ENCODE data around the gene AP2S1. TPM values are rescaled to one million over a fixed set of nuclear protein-coding genes. Genes with fewer than 3 reads are reported as not detected.
"Not testable (repeated sequence)": the region's sequence is repeated elsewhere in the genome, so short reads cannot be mapped to it uniquely, and the experiment has no call there.

The AP2S1 gene
- total RNA-seq, 1 donor from 2014 or later: 120 TPM

GRCh38 chr19:46824890-46825730, 25.5 kb downstream of the AP2S1 start:
- Histone ChIP-seq H3K9me3 (no peaks in the 10 kb centered on the region), H3K27ac (peak overlapping the region; percentile 71), H3K36me3 (no peaks in the 10 kb centered on the region), H3K4me3 (peak overlapping the region; percentile 3), H3K4me1 (peaks cover 16% of the 10 kb centered on the region), H3K27me3 (ENCODE audit: low read depth) (no peaks in the 10 kb centered on the region)
- ATAC-seq (peak; percentile 65 to 67), DNase-seq (peak; percentile 69)
- TF ChIP-seq CTCF (IDR thresholded peaks at IDR 0.05): no peak
- intact Hi-C loops (cut with DNase I): no loop called here

- Histone ChIP-seq H3K27me3 (ENCODE audit: low read depth) (no peaks in the 10 kb centered on the region), H3K4me3 (no peak overlapping the region), H3K9me3 (no peaks in the 10 kb centered on the region), H3K27ac (no peak overlapping the region), H3K4me1 (peaks cover 16% of the 10 kb centered on the region), H3K36me3 (no peaks in the 10 kb centered on the region)
- no peak for TF ChIP-seq CTCF (IDR thresholded peaks at IDR 0.05)
- ATAC-seq (no peak), DNase-seq (no peak)
- intact Hi-C loops (cut with DNase I): no loop called here
These were observed 27.6 kb downstream of the AP2S1 start for GRCh38 chr19:46823049-46823448.

GRCh38 chr19:46822410-46822787, 28.2 kb downstream of the AP2S1 start:
- DNase-seq; intact Hi-C loops (cut with DNase I); H3K9me3 ChIP-seq; H3K4me3 ChIP-seq; H3K36me3 ChIP-seq; H3K27me3 ChIP-seq (ENCODE audit: low read depth): not testable (repeated sequence)
- H3K4me1 ChIP-seq: peaks cover 16% of the 10 kb centered on the region
- H3K27ac ChIP-seq: peak overlapping the region; percentile 58
- peak in 1 of 2 donors; percentile 58 for ATAC-seq

- intact Hi-C loops (cut with DNase I): no loop called here
- Histone ChIP-seq H3K27me3 (ENCODE audit: low read depth) (no peaks in the 10 kb centered on the region), H3K4me3 (no peak overlapping the region), H3K9me3 (no peaks in the 10 kb centered on the region), H3K4me1 (peaks cover 16% of the 10 kb centered on the region), H3K27ac (peak overlapping the region; percentile 58), H3K36me3 (no peaks in the 10 kb centered on the region)
- no peak for TF ChIP-seq CTCF (IDR thresholded peaks at IDR 0.05)
- ATAC-seq (peak; percentile 56 to 61), DNase-seq (peak; percentile 61)
These were observed 28.9 kb downstream of the AP2S1 start for GRCh38 chr19:46821512-46822409.

DNA sequence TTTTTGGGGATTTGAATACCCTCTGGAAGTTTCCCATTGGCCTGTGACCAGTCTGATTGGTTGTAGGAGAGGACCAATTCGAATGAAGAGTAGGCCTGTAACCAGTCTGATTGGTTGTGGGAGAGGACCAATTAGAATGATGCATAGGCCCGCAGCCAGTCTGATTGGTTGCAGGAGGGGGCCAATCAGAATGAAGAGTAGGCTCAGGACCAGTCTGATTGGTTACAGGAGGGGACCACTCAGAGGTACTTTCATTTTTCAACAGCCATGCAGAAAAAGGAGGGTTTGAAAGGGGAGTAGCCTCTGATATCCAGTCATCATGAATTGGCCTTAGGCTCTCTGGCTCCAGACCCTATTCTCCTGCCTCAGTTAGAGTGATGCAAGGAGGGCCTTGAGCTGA, 31.8 kb downstream of the AP2S1 start:
- Histone ChIP-seq H3K4me1 (peaks cover 27% of the 10 kb centered on the region), H3K4me3 (no peak overlapping the region), H3K36me3 (no peaks in the 10 kb centered on the region), H3K27ac (no peak overlapping the region), H3K9me3 (no peaks in the 10 kb centered on the region), H3K27me3 (ENCODE audit: low read depth) (no peaks in the 10 kb centered on the region)
- ATAC-seq (no peak), DNase-seq (no peak)
- intact Hi-C loops (cut with DNase I): no loop called here
- no peak for TF ChIP-seq CTCF (IDR thresholded peaks at IDR 0.05)
